AG09319 (cell line): ENCODE data around the gene RTBDN.

Experiments used
- DNase-seq: peaks from one replicate; pipeline ENCODE4 v3.0.0-alpha.2; 2010; ENCODE audit warnings: low read depth; ENCODE audit errors: extremely low read depth
- CTCF ChIP-seq: IDR thresholded peaks from 2 replicates; pipeline ENCODE4 v1.5.1; 2011; ENCODE audit warnings: low read depth, mild to moderate bottlenecking, inconsistent platforms, low read length, moderate library complexity

Gene RTBDN

GRCh38 chr19:12797141-12797587 is 37.2 kb downstream of the RTBDN start:
- DNase-seq, result no peak
- no peak for TF ChIP-seq CTCF

- peak; percentile 88 for TF ChIP-seq CTCF
- peak; percentile 47 for DNase-seq
Measured at GRCh38 chr19:12796146-12797071, 38.0 kb downstream of the RTBDN start.

GRCh38 chr19:12794971-12795381 is 39.4 kb downstream of the RTBDN start:
- no peak for TF ChIP-seq CTCF
- DNase-seq, result no peak

- peak; percentile 50 for DNase-seq
Measured at GRCh38 chr19:12794196-12794941, 40.0 kb downstream of the RTBDN start.

GRCh38 chr19:12793290-12794195 is 40.8 kb downstream of the RTBDN start:
- no peak for TF ChIP-seq CTCF
- DNase-seq, result peak; percentile 86

More at GRCh38 chr19:12794196-12794941, 40.0 kb downstream of the RTBDN start:
- TF ChIP-seq CTCF, result no peak

- TF ChIP-seq CTCF, result no peak
- DNase-seq, result no peak
Measured at GRCh38 chr19:12792853-12793289, 41.5 kb downstream of the RTBDN start.
